Activated CD8-positive, alpha-beta memory T cell treated with anti-CD3 and anti-CD28 coated beads, Interleukin-2, amount 50 U/mL, for 1 hour (primary cell): ENCODE measurements around the gene C1QBP.
"Not testable (repeated sequence)": the region's sequence is repeated elsewhere in the genome, so short reads cannot be mapped to it uniquely, and the experiment has no call there.

Experiments used
- DNase-seq: peaks from one replicate; pipeline ENCODE4 v3.0.0-alpha.2; 2020; ENCODE audit errors: extremely low read depth

Gene C1QBP, protein sequence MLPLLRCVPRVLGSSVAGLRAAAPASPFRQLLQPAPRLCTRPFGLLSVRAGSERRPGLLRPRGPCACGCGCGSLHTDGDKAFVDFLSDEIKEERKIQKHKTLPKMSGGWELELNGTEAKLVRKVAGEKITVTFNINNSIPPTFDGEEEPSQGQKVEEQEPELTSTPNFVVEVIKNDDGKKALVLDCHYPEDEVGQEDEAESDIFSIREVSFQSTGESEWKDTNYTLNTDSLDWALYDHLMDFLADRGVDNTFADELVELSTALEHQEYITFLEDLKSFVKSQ

DNA sequence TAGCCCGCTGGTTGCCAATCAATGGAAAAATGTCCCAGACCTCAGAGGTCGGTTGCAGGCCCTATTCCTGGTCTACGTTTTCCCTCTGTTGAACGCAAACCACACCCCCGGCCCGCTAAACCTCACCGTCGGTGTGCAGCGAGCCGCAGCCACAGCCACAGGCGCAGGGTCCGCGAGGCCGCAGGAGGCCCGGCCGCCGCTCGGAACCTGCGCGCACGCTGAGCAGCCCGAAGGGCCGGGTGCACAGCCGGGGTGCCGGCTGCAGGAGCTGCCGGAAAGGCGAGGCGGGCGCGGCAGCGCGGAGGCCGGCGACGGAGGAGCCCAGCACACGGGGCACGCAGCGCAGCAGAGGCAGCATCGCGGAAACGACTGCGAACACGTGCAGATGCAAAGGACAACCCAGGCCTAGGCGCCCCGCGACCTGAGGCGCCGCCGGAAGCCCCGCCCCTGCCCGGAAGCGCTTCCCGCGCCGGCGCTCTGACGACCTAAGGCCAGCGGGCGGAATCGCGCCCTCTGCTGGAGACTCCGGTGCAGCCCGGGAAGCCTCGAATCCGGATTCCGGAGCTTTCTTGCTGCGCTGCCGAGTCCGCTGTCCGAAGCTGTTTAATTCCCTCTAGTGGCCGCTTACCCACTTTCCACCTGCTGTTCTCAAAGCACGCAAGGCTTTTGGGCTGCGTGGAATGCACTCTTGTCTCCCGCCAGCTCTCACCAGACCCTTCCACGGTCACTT lies at the start of gene C1QBP:
Gene C1QBP (minus strand): TSS at position 440 of the 730 bp plus-strand sequence. CDS start 82 bp downstream, at position 358.
- DNase-seq: peak; percentile 58

DNA sequence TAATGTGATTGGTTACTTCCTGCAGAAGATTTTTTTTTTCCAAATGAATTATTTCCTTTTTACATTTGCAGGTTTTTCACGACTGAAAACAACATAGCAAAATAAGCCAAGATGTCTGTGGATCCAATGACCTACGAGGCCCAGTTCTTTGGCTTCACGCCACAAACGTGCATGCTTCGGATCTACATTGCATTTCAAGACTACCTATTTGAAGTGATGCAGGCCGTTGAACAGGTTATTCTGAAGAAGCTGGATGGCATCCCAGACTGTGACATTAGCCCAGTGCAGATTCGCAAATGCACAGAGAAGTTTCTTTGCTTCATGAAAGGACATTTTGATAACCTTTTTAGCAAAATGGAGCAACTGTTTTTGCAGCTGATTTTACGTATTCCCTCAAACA lies 49.8 kb upstream of the C1QBP start:
- no peak for DNase-seq

DNA sequence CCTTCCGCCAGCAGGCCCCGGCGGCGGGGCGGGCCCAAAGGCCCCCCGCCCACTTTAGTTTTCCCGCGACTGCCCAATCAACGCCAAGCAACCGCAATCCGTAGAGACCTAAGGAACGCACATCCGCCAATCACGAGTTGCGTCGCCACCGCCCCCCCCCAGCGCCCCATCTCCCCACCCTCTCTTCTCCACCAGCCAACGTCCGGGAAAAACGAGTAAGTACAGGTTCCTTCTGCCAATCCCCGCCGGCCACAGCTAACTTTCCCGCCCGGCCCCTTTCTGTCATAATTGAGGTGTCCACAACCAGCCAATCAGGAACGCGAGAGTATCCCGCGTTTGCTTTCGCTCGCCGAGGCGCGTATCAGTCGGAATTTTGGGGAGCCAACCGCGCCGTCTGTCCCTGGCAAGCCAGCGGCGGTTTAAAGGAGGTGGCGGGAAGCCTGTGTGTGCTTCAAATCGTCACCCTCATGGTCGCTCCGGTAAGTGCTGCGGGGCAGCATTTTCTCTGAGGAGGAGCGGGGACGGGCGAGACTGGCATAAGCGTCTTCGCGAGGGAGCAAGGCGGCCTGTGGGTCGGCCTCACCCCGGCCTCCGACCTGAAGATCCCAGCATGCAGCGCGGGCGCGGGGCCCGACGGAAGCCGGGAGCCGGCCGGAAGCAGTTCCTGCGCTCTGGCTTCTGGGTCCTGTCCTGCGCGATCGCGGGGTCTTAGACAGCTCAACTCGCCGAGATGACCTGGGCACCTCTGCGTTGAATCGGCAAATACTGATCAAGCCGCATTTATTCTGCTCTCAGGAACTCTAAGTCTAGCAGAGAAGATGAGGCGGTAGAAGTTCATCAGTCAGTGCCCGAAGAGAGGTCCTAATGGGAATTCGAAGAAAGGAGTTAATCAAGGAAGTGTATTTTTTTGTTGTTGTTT lies 47.5 kb upstream of the C1QBP start, which contains the start of gene MIS12:
Gene MIS12 (plus strand): TSS at position 361 of the 919 bp plus-strand sequence. CDS start 2,297 bp downstream, outside the sequence.
- peak; percentile 99 for DNase-seq

DNA sequence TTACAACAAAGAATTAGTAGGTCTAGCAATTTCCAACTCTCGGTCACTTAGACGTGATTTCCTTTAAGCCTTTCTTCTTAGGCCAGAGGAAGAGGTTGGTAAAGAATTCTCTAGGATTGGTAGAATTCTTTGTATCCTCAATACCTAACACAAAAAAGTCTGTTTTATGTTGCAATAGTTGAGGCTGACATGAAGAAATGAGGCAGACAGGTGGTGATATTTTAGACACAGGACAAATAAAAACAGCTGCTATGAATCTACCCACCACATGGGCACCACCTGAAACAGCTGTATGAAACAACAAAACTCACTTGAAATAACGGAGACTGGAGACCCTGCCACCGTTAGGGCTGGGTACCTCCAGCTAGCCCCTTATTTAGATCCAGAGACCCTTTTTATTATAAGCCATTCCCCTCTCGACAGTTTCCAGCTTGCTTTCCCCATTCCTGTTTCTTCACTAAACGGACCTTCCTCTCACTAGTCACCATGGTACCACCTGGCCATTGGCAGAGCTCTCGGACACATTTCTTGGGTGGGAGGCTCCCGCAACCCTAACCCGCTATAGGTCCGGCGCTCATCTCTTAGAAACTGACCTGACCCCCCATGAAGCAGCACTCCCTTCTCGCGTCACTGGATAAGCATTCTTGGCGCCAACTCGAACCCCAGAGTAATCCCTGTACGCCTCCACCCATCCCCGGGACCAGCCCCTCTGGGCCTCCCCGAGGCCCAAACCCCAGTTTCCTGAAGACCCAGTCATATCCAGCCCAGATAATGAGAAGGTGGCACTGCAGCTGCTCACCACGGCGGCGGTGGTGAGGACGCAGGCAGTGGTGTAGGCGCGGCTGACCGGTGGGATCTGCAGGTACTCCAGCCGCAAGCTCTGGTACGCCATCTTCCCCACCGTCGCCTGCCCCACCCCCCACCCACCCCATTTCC lies 46.6 kb upstream of the C1QBP start, which contains the start of gene DERL2:
Gene DERL2 (minus strand): TSS at position 909 of the 936 bp plus-strand sequence. CDS start 17 bp downstream, at position 892.
- DNase-seq: no peak

DNA sequence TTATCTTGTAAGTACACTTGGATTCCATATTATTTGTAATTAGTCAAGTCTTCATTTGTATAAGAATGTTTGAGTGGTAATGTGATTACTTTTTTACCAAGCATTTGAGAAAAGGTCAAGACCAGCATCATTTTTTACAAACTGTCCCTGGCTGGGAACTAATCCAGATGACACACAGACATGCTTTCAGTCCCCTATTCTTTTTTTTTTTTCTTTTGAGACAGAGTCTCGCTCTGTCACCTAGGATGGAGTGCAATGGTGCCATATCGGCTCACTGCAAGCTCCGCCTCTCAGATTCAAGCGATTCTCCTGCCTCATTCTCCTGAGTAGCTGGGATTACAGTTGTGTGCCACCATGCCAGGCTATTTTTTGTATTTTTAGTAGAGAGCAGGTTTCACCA lies 42.5 kb upstream of the C1QBP start:
- no peak for DNase-seq

DNA sequence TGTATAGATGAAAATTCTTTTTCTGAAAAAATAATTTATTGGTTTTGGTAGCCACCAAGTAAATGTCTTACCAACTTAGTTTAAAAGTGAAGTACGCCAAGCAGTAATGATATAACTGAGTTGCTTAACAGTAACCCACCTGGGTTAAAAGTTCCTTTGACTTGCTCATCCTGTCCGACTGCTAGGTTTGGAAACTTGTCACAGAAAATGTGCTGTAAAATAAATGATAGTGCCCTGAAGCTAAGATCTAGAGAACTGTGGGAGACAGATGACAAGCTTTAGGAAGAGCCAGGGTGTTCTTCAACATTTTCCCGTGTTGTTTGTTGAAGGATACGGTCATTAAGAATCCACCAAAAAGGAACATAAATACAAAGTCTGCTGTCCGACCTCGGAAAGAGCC lies 42.0 kb upstream of the C1QBP start:
- DNase-seq: no peak

DNA sequence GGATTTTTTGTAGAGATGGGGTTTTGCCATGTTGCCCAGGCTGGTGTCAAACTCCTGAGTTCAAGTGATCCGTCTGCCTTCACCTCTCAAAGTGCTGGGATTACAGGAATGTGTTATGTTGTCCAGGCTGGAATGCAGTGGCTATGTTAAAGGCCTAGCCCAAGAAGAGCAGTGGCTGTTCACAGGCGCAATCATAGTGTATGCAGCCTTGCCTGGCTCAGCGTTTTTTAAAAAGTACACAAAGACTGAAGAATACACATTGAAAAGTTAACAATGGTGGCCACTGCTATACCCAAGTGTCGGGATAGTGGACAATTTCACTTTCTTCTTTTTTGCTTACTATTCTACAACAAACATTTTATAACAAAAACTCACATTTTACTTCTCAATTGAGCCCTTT lies 40.0 kb upstream of the C1QBP start:
- no peak for DNase-seq

DNA sequence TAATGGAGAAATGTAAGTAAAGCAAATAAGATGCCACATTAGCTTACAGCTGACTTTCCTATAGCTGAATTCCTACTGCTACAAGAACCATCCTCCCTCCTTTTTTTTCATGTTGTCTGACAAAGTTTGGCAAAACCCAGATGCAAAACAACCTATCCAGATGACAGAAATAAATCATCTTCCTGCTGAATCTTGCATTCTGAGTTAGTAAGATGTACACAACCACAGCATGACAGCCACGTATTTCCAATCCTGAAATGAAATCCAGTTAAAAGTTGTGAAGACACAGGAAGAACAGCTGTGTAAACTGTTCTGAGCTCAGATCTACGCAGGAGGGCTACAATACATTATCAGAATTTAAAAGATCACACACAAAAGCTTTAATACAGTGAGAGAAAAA lies 35.0 kb upstream of the C1QBP start:
- DNase-seq: no peak

DNA sequence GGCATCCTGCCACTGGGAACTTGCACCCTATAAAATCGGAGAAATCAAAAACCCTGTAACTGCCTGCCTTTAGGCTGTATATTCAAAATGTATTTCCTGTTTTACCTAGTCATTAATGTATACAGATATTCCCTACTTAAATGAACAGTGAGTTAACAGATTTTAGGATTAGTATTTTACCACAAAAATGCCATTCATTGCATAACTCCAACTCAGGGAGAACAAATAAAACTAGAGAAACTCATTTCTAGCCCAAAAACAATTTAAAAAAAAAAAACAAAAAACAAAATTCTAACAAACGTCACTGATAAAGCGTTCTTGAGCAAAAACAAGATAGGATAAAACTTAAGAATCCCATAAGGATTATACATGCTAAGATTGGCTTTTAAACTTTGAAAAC lies 33.6 kb upstream of the C1QBP start:
- no peak for DNase-seq

DNA sequence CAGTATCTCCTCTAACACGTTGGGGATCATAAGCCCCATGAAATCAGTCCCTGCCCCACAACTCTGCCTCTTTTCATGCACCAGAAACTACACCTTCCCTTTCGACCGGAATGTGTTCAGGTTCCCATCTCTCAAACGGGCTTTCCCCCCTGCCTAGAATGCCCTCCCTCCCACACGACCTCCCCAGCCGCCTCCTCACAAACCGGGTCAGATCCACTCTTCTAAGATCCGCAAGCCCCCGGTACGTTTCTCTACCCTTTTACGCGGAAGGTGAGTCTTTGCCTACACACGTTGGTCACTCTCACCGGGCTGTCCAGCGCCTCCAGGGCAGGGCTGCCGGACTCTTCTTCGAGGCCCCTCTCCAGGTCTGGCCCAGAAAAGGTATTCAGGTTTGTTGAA lies 29.1 kb upstream of the C1QBP start:
- DNase-seq: no peak

DNA sequence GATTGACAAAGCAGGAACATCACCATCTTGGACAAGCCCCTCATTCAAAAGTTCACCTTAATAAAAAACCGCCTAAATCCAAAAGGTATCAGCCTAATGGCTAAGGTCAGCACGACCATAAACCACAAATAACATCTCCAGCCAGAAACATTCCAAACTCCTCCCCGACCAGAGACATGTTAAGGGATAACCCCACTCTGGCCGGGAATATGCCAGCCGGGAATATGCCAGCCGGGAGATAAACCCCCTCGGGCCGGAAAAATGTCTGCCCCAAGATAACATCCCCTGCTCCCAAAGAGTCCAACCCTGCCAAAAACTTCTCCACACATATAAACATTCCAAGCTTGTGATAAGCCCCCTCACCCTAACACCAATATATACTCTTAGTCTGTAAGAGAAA lies 28.5 kb upstream of the C1QBP start:
- no peak for DNase-seq

DNA sequence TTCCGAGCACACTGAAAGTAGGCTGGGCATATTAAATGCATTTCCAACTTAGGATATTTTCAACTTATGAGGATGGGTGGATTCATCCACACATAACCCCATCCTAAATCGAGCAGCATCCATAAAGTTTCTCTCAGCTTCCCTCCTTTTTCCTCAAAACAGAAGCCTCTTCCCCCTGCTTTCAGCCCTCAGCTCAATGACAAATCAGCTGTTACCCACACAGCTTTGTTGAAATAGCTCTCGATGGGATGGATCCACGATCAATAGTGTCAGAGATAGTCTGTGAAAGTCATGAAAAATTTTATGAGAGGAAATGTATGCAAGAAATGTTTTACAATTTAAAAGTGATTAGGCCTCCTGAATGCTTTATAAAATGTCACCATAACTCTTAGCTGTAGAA lies 27.3 kb upstream of the C1QBP start:
- DNase-seq: no peak

DNA sequence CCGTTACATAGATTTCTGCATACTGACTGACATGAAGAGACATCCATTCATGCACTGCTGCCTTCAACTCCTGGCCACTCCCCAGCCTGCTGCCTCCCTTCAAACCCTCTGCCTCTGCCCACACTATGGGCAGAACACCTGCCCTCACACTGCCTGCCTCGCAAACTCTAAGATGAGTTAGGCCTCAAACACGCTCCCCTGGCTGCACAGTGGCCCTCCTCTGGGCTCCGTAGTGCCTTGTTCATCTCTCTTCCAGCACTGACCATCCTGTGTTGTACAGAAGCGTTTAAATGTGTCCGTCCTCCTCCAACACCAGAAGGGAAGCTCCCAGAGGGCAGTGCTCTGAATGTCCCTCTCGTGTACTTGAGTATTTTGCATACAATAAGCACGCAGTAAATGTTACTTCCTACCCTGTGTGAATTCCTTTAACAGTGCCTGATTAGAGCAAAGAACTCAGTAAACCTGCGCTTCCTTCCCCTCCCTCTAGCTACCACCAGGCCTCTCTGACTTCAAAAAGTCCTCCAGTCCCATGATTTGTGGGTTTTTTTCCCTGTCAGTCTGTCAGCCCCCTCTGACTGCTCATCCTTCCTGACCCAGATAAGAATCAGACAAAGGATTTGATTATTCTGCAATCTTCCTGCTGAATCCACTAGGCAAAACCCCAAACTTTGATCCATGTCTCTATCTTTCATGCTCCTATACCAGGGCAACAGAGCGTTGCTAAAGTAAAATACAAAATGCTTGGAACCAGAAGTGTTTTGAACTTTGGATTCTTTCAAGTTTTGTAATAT lies 26.0 kb upstream of the C1QBP start:
- no peak for DNase-seq

DNA sequence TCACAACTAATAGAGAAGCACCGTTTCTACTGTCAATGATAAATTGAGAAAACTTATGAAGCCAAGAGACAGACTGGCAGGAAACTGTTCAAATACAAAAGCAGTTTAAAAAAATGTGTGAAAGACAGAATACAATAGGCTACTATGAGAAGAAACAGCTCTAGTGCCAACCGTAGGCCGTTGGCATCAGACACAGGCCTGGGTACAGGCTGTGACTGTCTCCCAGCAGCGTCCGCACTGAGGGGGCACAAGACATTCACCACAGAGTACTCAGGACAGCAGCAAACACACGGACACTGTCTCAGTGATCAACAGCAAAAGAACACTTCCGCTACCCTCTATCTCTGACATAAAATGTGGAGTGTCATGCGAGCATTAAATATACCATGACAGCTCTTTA lies 7.8 kb upstream of the C1QBP start:
- DNase-seq: no peak

DNA sequence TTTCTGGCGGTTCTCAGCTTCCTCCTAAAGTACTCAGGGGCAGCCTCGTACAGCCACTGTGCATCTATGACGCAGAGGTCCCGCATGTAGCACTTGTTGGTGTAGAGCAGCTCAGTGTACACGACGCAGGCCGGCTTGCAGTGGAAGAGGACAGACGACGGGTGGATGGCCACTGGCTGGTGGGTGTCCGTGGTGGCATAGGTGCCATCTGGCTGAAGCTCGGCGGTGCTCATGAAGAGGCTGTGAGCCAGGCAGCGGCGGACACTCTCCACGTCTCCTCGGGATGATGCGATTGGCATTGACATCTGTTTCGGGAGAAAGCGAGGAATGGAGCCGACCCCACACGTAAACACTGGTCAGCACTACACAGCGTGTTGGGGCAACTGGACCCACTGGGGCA lies 5.3 kb upstream of the C1QBP start:
- no peak for DNase-seq

DNA sequence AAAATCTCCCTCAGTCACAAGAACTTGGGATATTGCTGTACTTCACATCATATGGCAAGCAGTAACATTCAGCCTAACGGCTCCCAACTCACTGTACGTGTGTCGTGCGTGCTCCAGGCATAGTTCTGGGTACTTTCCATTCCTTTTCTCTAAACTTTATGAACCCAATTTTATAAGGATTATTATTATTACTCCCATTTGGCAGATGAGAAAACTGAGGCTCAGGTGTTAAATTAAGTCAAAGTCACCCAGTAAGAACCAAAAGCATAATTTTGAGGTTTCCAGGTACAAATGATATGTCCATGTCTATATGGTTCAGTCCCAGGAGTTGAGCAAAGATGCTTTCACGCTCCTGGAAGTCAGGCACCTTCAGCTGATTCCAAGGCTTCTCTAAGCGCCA lies 4.8 kb upstream of the C1QBP start:
- no peak for DNase-seq

DNA sequence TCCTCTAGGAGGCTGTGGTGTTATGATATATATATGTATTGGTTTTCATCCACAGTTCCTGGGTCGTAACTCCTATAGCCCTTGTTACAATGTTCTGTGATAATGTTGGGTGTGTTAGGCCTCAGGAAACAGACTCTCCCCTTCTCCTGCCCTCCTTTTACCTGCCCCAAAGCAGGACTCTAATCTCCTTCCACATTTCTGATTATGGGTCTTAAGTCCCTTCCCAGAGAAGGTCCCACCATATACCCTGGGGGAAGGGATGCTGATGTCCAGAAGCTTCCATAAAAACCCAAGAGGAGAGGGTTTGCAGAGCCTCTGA lies 450 bp upstream of the C1QBP start:
- DNase-seq: no peak

DNA sequence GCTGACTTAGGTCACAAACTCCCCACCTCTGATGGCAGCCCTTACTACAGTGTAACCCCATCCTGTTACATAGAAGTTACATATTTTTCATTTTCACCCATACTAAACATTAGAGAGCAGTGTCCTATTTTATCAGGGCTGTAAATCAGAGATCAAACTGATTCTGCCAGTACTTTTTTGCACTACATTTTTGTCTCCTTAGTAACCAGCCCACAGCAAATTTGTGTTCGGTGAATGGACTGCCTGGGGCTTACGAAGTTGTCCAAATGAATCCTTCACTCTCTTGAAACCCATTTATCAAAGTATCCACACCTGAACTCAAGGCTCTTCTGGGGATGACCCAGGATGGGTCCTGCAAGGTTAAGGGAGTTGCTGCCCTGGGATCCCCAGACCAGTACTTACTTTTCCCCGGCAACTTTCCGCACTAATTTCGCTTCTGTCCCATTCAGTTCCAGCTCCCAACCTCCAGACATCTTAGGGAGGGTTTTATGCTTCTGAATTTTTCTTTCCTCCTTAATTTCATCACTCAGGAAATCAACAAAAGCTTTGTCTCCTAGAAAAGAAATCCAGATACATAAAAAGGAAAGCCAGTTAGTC lies 1.1 kb downstream of the C1QBP start:
- DNase-seq: no peak

DNA sequence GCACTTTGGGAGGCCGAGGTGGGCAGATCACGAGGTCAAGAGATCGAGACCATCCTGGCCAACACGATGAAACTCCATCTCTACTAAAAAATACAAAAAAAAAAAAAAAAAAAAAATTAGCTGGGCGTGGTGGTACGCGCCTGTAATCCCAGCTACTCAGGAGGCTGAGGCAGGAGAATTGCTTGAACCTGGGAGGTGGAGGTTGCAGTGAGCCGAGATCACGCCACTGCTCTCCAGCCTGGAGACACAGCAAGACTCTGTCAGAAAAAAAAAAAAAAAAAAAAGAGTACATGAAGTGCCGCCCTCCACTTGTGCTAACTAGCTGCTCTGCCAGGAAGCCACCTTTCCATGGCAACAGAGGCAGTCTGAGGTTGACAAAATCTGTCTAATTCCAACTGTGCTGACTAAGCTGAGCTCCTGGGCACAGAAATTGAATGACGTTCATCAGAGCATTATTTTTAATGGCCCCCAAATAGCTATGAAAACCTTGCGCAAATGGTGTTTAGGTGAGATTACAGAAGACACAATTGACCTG lies 3.1 kb downstream of the C1QBP start:
- DNase-seq: not testable (repeated sequence)

DNA sequence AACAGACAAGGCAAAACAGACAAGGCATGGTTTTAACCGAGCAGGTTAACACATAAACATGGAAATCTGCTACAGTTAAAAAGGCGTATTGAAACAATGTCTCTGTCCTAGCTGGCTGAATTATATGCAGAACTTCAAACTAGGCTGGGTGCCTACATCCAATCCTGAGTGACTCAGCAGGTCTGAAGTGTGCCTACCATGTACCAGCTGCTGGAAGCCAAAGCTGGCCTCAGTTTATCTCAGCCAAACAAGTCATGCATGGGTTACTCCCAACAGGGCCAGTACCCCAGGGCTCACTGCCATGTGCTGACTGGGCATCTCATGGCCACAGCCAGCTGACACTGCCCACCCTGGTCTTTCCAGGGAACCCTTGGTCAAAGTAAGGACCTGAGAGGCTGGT lies 4.0 kb downstream of the C1QBP start:
- no peak for DNase-seq
